ENCODE data around the gene SMIM5.

The SMIM5 gene

DNA sequence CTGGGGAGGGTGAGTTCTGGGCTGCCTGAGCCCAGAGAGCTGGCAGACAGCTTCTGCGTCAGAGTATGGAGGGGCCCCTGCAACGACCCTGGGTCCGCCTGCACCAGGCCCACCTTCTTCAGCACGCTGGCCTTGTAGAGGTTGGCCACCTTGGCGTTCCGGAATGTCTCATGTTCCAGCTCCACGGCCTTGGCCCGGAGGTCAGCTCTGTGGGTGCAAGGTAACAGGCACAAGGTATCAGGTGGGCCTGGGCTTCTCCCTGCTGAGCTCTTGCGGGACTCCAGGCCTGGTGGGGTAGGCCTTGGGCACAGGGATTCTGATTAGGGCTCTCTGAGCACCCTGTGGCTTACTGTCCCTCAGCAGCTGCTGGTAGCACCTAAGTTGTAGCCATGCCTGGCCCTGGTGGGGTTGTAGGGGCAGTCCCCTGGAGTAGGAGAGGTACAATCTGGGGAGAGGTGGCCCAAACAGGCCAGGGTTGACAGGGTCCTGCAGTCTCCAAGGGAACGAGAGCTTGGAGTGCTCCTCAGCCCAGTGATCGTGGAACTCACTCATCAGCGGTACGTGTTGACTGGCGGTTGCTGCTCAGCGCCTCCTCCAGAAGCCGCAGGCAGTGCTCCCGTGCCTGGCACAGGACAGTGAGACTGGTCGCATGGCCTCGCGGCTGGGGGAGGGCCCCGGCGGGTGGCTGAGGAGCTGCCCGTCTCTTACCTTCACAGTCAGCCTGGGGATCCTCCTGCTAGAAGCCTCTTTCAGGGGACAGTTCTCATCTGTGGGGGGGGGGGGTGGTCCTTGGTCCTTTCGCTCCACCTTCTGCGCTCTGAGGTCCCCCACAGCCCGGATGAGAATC is 2.9 kb upstream of the SMIM5 start:
- DNase-seq (ENCODE audit: low read depth) = no peak
- no peak overlapping the region for H3K4me3 ChIP-seq (ENCODE audit: low read depth, low read length)
- TF ChIP-seq, protein P1, sequence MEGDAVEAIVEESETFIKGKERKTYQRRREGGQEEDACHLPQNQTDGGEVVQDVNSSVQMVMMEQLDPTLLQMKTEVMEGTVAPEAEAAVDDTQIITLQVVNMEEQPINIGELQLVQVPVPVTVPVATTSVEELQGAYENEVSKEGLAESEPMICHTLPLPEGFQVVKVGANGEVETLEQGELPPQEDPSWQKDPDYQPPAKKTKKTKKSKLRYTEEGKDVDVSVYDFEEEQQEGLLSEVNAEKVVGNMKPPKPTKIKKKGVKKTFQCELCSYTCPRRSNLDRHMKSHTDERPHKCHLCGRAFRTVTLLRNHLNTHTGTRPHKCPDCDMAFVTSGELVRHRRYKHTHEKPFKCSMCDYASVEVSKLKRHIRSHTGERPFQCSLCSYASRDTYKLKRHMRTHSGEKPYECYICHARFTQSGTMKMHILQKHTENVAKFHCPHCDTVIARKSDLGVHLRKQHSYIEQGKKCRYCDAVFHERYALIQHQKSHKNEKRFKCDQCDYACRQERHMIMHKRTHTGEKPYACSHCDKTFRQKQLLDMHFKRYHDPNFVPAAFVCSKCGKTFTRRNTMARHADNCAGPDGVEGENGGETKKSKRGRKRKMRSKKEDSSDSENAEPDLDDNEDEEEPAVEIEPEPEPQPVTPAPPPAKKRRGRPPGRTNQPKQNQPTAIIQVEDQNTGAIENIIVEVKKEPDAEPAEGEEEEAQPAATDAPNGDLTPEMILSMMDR (IDR thresholded peaks at IDR 0.05; ENCODE audit: low read depth, low read length, missing control alignments) = no peak
- in situ Hi-C loops (cut with HindIII; ENCODE audit: low sequenced_read_pairs) = no loop called here

DNA sequence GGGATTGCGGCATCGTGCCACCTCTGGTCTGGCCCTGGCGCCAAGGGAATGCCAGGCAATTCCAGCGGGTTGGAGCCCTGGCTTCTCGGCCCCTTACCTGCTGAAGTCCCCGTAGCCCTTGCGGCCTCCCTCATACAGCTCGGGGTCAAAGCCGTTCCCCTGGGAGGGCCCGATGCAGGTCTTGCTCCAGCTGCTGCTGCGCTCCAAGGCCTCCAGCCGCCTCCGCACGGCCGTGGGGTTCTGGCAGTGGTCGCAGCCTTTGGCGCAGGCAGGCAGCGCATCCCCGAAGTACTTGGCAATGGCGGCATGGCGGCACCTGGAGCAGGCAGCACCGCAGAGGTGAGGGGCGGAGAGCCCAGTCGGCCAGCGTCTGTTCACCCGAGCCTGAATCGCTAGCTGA is 1.9 kb upstream of the SMIM5 start:
- DNase-seq (ENCODE audit: low read depth) = no peak
- TF ChIP-seq, protein P1 (IDR thresholded peaks at IDR 0.05; ENCODE audit: low read depth, low read length, missing control alignments) = no peak
- in situ Hi-C loops (cut with HindIII; ENCODE audit: low sequenced_read_pairs) = no loop called here
- no peak overlapping the region for H3K4me3 ChIP-seq (ENCODE audit: low read depth, low read length)

DNA sequence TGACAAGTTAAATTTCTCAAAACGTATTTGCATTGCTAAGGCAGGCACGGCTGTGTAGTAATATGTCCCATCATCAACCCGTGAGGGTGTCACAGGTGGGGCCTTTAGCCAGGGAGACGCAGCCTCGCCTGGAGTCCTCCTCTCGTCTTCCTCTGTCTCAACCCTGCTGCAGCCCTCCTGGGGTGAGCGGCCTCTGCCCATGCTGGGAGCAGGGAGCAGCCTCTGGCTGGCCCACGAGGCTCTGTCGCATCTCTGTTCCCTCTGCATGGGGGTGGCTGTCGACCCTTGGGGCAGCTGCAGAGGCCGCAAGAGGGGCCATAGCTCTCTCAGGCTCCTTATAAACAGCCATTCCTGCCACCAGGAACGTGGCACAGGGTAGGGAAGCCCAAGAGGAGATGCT is 806 bp upstream of the SMIM5 start:
- in situ Hi-C loops (cut with HindIII; ENCODE audit: low sequenced_read_pairs) = no loop called here
- TF ChIP-seq, protein P1 (IDR thresholded peaks at IDR 0.05; ENCODE audit: low read depth, low read length, missing control alignments) = no peak
- H3K4me3 ChIP-seq (ENCODE audit: low read depth, low read length) = no peak overlapping the region
- DNase-seq (ENCODE audit: low read depth) = no peak

DNA sequence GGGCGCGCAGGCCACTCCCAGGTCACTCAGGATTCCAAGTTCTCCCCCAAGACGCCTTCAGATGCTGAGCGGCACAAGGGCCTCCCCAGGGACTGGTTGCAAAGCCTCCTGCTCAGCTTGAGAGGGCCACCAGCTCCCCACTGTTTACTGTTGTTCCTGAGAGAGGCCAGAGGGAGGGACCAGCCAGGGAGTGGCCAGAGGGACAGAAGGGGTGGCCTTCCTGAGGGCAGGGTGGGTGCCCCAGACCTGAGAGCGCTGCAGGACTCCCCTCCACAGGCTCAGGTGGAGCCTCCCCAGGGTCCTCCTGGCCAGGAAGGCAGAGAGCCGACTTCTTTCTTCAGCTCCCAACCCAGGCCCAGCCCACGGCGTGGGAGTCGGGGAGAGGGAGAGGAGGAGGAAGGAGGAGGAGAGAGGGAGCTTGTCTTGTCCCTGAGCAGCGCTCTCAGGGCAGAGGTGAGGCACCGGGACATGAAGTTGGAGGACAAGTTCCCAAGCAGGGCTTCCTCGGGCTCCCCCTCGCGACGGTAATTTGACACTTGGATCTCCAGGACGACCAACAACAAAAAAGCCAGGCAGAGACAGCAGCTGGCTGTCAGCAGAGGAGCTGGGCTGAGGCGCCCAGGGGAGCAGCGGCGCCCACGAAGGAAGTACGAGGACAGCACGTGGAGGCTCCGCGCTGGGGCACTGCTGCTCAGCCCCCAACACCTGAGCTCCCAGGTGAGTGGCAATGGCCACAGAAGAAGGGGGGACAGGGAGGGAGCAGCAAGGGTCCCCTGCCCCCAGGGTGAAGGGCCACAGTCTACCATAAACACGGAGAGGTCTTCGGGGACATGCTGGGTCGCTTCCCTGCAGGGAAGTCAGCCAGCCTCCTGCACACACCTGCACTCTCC is 497 bp downstream of the SMIM5 start:
- peak; percentile 77 for DNase-seq (ENCODE audit: low read depth)
- no peak overlapping the region for H3K4me3 ChIP-seq (ENCODE audit: low read depth, low read length)
- TF ChIP-seq, protein P1 (IDR thresholded peaks at IDR 0.05; ENCODE audit: low read depth, low read length, missing control alignments) = peak; percentile 83
- in situ Hi-C loops (cut with HindIII; ENCODE audit: low sequenced_read_pairs) = no loop called here

DNA sequence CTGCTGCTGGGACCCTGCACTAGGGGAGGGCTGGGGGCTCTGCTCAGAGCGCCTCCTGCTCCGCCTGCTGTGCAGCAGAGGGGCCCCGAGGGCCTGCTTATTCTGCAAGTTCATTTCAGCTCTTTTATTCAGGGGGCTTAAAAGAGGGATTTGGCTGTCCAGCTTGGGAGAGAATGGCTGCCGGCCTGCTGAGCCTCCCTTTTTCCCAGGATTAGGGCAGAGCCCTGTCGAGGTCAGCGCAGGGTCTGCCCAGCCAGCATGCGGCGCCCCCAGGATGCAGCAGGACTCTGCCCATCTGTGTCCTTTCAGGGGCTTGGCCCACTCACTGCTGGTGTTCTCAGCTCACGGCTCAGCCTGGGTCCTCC is 1.1 kb downstream of the SMIM5 start:
- no peak overlapping the region for H3K4me3 ChIP-seq (ENCODE audit: low read depth, low read length)

More for the DNA sequence above, 1.1 kb downstream of the SMIM5 start:
- TF ChIP-seq, protein P1 (IDR thresholded peaks at IDR 0.05; ENCODE audit: low read depth, low read length, missing control alignments) = no peak
- no peak for DNase-seq (ENCODE audit: low read depth)
- in situ Hi-C loops (cut with HindIII; ENCODE audit: low sequenced_read_pairs) = no loop called here

Data from astrocyte of the cerebellum (primary cell).